ENCODE measurements around the gene CCDC149. TPM values are rescaled to one million over a fixed set of nuclear protein-coding genes. Genes with fewer than 3 reads are reported as not detected.

CCDC149 gene
- total RNA-seq, 4 donors from 2014 or later, result 2.8 to 10.0 (median 4.8) TPM

DNA sequence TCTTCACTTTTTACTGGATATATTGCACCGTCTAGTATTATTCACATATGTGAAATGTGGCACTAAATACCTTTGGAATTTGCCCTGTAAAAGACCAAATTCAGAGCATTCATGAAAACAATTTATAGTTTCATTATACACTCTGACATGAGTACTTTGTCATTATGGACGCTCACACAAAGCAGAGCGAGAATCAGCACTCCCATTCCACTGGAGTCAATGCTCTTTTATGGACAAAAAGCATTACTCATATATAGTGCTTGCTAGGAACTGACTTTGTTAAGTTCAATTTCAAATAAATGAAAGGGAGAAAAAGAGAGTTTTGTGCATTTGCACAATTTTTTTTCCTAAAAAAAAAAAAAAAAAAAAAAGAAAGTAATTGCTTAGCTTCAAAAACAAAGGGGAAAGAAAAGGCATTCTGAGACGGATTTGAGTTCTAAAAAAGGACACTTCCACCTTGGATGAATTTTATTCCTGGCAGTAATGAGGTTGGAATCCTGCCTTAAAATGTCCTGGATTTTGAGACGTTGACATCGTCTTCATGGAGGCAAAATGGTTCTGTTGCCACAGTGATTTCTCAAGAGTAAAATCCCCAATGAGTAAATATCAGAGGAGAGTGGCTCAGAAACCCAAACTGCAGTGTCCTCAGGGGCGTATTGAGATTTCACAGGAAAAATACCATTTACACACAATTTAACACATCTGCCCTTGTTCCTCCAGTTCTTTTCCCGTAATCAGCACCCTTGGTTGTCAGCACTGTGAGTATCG is 34.8 kb downstream of the CCDC149 start:
- Histone ChIP-seq H3K4me3 (no peak overlapping the region), H3K4me1 (no peaks in the 10 kb centered on the region), H3K36me3 (no peaks in the 10 kb centered on the region), H3K27me3 (no peaks in the 10 kb centered on the region), H3K9me3 (no peaks in the 10 kb centered on the region), H3K27ac (no peak overlapping the region)
- intact Hi-C loops (cut with DNase I; ENCODE audit: low total_unique reads) (no loop called here), in situ Hi-C loops (cut with MboI; ENCODE audit: low sequenced_read_pairs in 4 of 4) (no loop called here)
- DNase-seq (no peak), ATAC-seq (peak; percentile 24 to 50)
- TF ChIP-seq CTCF (IDR thresholded peaks at IDR 0.05 in 4 of 5, conservative IDR thresholded peaks at IDR 0.05 in 1 of 5) (no peak), POLR2A (IDR thresholded peaks at IDR 0.05) (no peak)

- DNase-seq, result no peak
- Histone ChIP-seq H3K9me3 (no peaks in the 10 kb centered on the region), H3K27me3 (no peaks in the 10 kb centered on the region), H3K4me3 (no peak overlapping the region), H3K4me1 (no peaks in the 10 kb centered on the region), H3K36me3 (no peaks in the 10 kb centered on the region), H3K27ac (no peak overlapping the region)
- ATAC-seq, result no peak
- intact Hi-C loops (cut with DNase I; ENCODE audit: low total_unique reads), result no loop called here
- in situ Hi-C loops (cut with MboI; ENCODE audit: low sequenced_read_pairs in 4 of 4), result no loop called here
- TF ChIP-seq POLR2A (IDR thresholded peaks at IDR 0.05) (no peak), CTCF (IDR thresholded peaks at IDR 0.05 in 4 of 5, conservative IDR thresholded peaks at IDR 0.05 in 1 of 5) (no peak)
Measured at GRCh38 chr4:24876431-24876830, 36.4 kb downstream of the CCDC149 start.

DNA sequence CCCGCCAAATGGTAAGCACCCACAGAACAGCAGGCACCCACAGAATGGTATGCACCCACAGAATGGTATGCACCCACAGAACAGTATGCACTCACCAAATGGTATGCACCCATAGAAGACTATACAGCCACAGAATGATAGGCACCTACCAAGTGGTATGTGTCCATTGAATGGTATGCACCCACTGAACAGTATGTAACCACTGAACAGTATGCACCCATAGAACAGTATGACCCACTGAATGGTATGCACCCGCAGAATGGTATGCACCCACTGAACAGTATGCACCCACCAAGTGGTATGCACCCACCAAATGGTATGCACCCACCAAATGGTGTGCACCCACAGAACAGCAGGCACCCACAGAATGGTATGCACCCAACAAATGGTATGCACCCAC is 40.1 kb downstream of the CCDC149 start:
- Histone ChIP-seq H3K4me3 (no peak overlapping the region), H3K27me3 (no peaks in the 10 kb centered on the region), H3K4me1 (no peaks in the 10 kb centered on the region), H3K9me3 (no peaks in the 10 kb centered on the region), H3K27ac (no peak overlapping the region), H3K36me3 (peaks cover 0 to 12% of the 10 kb centered on the region in 2 donors)
- ATAC-seq (no peak), DNase-seq (no peak)
- intact Hi-C loops (cut with DNase I; ENCODE audit: low total_unique reads), result no loop called here
- TF ChIP-seq CTCF (IDR thresholded peaks at IDR 0.05 in 4 of 5, conservative IDR thresholded peaks at IDR 0.05 in 1 of 5) (no peak), POLR2A (IDR thresholded peaks at IDR 0.05) (no peak)
- in situ Hi-C loops (cut with MboI; ENCODE audit: low sequenced_read_pairs in 4 of 4), result no loop called here

- Histone ChIP-seq H3K27ac (no peak overlapping the region), H3K27me3 (no peaks in the 10 kb centered on the region), H3K4me1 (no peaks in the 10 kb centered on the region), H3K36me3 (peaks cover 0 to 12% of the 10 kb centered on the region in 2 donors), H3K4me3 (no peak overlapping the region), H3K9me3 (no peaks in the 10 kb centered on the region)
- in situ Hi-C loops (cut with MboI; ENCODE audit: low sequenced_read_pairs in 4 of 4) (no loop called here), intact Hi-C loops (cut with DNase I; ENCODE audit: low total_unique reads) (no loop called here)
- DNase-seq (no peak), ATAC-seq (no peak)
- TF ChIP-seq POLR2A (IDR thresholded peaks at IDR 0.05) (no peak), CTCF (IDR thresholded peaks at IDR 0.05 in 4 of 5, conservative IDR thresholded peaks at IDR 0.05 in 1 of 5) (no peak)
Measured at GRCh38 chr4:24871210-24871609, 41.6 kb downstream of the CCDC149 start.
